ENCODE measurements around the gene AFF3.

GRCh38 chr2:99861376-99861760, 281.0 kb downstream of the AFF3 start:
- TF ChIP-seq CTCF (IDR thresholded peaks at IDR 0.05; ENCODE audit: control extremely low read depth in 1 of 3, insufficient read depth in 1 of 3, low read depth in 1 of 3, low read length in 3 of 3), result no peak
- no peak for TF ChIP-seq USF2 (IDR thresholded peaks at IDR 0.05; ENCODE audit: low read length)
- TF ChIP-seq RFX5 (IDR thresholded peaks at IDR 0.05; ENCODE audit: borderline replicate concordance, low read depth, low read length), result no peak
- no peak for TF ChIP-seq RAD21 (IDR thresholded peaks at IDR 0.05 in 1 of 2, conservative IDR thresholded peaks at IDR 0.05 in 1 of 2; ENCODE audit: low read depth in 2 of 2, low read length in 2 of 2)
- no peak for TF ChIP-seq CEBPB (IDR thresholded peaks at IDR 0.05; ENCODE audit: low read depth, low read length)
- no peak for TF ChIP-seq POLR2AphosphoS5 (IDR thresholded peaks at IDR 0.05; ENCODE audit: low read depth, low read length)
- TF ChIP-seq EGR1 (IDR thresholded peaks at IDR 0.05; ENCODE audit: borderline replicate concordance, low read depth, low read length), result no peak
